ENCODE data around the gene DCLK1. TPM values are rescaled to one million over a fixed set of nuclear protein-coding genes. Genes with fewer than 3 reads are reported as not detected.

DCLK1 gene
- total RNA-seq, 1 experiment from 2014 or later = not detected

- H3K36me3 ChIP-seq (ENCODE audit: control insufficient read depth, insufficient read depth, low read length) = no peaks in the 10 kb centered on the region
- ChIA-PET POLR2A (no interaction called here), CTCF (interaction anchor here (0.6 kb wide), 1 partner anchor 98 kb away, joined by 3 read pairs; no protein-coding TSS in a partner anchor)
- DNase-seq = no peak
- no peaks in the 10 kb centered on the region for H3K9me3 ChIP-seq
- peaks cover 12% of the 10 kb centered on the region for H3K27me3 Mint-ChIP-seq (ENCODE audit: insufficient read depth, unreplicated experiment)
- H3K27me3 ChIP-seq (replicated peaks; ENCODE audit: control insufficient read depth, insufficient read depth, low read length) = no peaks in the 10 kb centered on the region
- TF ChIP-seq, protein P1, sequence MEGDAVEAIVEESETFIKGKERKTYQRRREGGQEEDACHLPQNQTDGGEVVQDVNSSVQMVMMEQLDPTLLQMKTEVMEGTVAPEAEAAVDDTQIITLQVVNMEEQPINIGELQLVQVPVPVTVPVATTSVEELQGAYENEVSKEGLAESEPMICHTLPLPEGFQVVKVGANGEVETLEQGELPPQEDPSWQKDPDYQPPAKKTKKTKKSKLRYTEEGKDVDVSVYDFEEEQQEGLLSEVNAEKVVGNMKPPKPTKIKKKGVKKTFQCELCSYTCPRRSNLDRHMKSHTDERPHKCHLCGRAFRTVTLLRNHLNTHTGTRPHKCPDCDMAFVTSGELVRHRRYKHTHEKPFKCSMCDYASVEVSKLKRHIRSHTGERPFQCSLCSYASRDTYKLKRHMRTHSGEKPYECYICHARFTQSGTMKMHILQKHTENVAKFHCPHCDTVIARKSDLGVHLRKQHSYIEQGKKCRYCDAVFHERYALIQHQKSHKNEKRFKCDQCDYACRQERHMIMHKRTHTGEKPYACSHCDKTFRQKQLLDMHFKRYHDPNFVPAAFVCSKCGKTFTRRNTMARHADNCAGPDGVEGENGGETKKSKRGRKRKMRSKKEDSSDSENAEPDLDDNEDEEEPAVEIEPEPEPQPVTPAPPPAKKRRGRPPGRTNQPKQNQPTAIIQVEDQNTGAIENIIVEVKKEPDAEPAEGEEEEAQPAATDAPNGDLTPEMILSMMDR (IDR thresholded peaks at IDR 0.05; ENCODE audit: insufficient read depth in 1 of 2, low read depth in 1 of 2, low read length in 1 of 2, severe bottlenecking in 1 of 2, unreplicated experiment in 1 of 2) = no peak
- H3K4me1 Mint-ChIP-seq (ENCODE audit: low read depth, unreplicated experiment) = no peaks in the 10 kb centered on the region
- H3K9me3 Mint-ChIP-seq (ENCODE audit: unreplicated experiment) = no peaks in the 10 kb centered on the region
- no TSS peak for BruUV-seq (replicated peaks)
- no peaks in the 10 kb centered on the region for H3K4me1 ChIP-seq
- no peaks in the 10 kb centered on the region for H3K36me3 Mint-ChIP-seq (ENCODE audit: insufficient read depth, unreplicated experiment)
- intact Hi-C loops (cut with micrococcal nuclease; ENCODE audit: unreplicated experiment) = no loop called here
- H3K4me3 Mint-ChIP-seq (ENCODE audit: unreplicated experiment) = no peak overlapping the region
- H3K4me3 ChIP-seq (ENCODE audit: low read depth, low read length) = no peak overlapping the region
- H3K27ac Mint-ChIP-seq (ENCODE audit: unreplicated experiment) = no peak overlapping the region
Observed at GRCh38 chr13:35787937-35788336, 343.2 kb downstream of the DCLK1 start.

GRCh38 chr13:35785576-35786303 lies 345.4 kb downstream of the DCLK1 start:
- TF ChIP-seq, protein P1 (IDR thresholded peaks at IDR 0.05; ENCODE audit: insufficient read depth in 1 of 2, low read depth in 1 of 2, low read length in 1 of 2, severe bottlenecking in 1 of 2, unreplicated experiment in 1 of 2) = no peak
- no peaks in the 10 kb centered on the region for H3K36me3 Mint-ChIP-seq (ENCODE audit: insufficient read depth, unreplicated experiment)
- H3K4me3 Mint-ChIP-seq (ENCODE audit: unreplicated experiment) = no peak overlapping the region
- Histone ChIP-seq H3K4me3 (ENCODE audit: low read depth, low read length) (no peak overlapping the region), H3K9me3 (no peaks in the 10 kb centered on the region), H3K27me3 (replicated peaks; ENCODE audit: control insufficient read depth, insufficient read depth, low read length) (no peaks in the 10 kb centered on the region), H3K4me1 (no peaks in the 10 kb centered on the region), H3K36me3 (ENCODE audit: control insufficient read depth, insufficient read depth, low read length) (no peaks in the 10 kb centered on the region)
- BruUV-seq (replicated peaks) = no TSS peak
- intact Hi-C loops (cut with micrococcal nuclease; ENCODE audit: unreplicated experiment) = no loop called here
- POLR2A ChIA-PET = no interaction called here
- peaks cover 9% of the 10 kb centered on the region for H3K27me3 Mint-ChIP-seq (ENCODE audit: insufficient read depth, unreplicated experiment)
- no peaks in the 10 kb centered on the region for H3K4me1 Mint-ChIP-seq (ENCODE audit: low read depth, unreplicated experiment)
- CTCF ChIA-PET = no interaction called here
- DNase-seq = no peak
- no peaks in the 10 kb centered on the region for H3K9me3 Mint-ChIP-seq (ENCODE audit: unreplicated experiment)
- no peak overlapping the region for H3K27ac Mint-ChIP-seq (ENCODE audit: unreplicated experiment)

GRCh38 chr13:35784286-35784951 lies 346.8 kb downstream of the DCLK1 start:
- ChIA-PET POLR2A (no interaction called here), CTCF (no interaction called here)
- Histone ChIP-seq H3K27me3 (replicated peaks; ENCODE audit: control insufficient read depth, insufficient read depth, low read length) (no peaks in the 10 kb centered on the region), H3K4me3 (ENCODE audit: low read depth, low read length) (no peak overlapping the region), H3K9me3 (no peaks in the 10 kb centered on the region), H3K4me1 (no peaks in the 10 kb centered on the region), H3K36me3 (ENCODE audit: control insufficient read depth, insufficient read depth, low read length) (no peaks in the 10 kb centered on the region)
- no peak overlapping the region for H3K27ac Mint-ChIP-seq (ENCODE audit: unreplicated experiment)
- H3K4me3 Mint-ChIP-seq (ENCODE audit: unreplicated experiment) = no peak overlapping the region
- H3K36me3 Mint-ChIP-seq (ENCODE audit: insufficient read depth, unreplicated experiment) = no peaks in the 10 kb centered on the region
- BruUV-seq (replicated peaks) = no TSS peak
- intact Hi-C loops (cut with micrococcal nuclease; ENCODE audit: unreplicated experiment) = no loop called here
- DNase-seq = no peak
- H3K9me3 Mint-ChIP-seq (ENCODE audit: unreplicated experiment) = no peaks in the 10 kb centered on the region
- H3K4me1 Mint-ChIP-seq (ENCODE audit: low read depth, unreplicated experiment) = no peaks in the 10 kb centered on the region
- H3K27me3 Mint-ChIP-seq (ENCODE audit: insufficient read depth, unreplicated experiment) = peaks cover 9% of the 10 kb centered on the region
- TF ChIP-seq, protein P1 (IDR thresholded peaks at IDR 0.05; ENCODE audit: insufficient read depth in 1 of 2, low read depth in 1 of 2, low read length in 1 of 2, severe bottlenecking in 1 of 2, unreplicated experiment in 1 of 2) = no peak
